Activated T-cell treated with anti-CD3 and anti-CD28 coated beads, Interleukin-2, amount 50 U/mL, for 1 hour (primary cell): Measurements from ENCODE around the gene SLC7A5.

Experiments
- DNase-seq: peaks from one replicate; pipeline ENCODE4 v3.0.0-alpha.2; 2020

Gene SLC7A5

GRCh38 chr16:87845213-87845612 is 24.1 kb downstream of the SLC7A5 start:
- DNase-seq: no peak

- DNase-seq: no peak
Observed at GRCh38 chr16:87844809-87845208, 24.5 kb downstream of the SLC7A5 start.

- no peak for DNase-seq
Observed at GRCh38 chr16:87844120-87844733, 25.1 kb downstream of the SLC7A5 start.

GRCh38 chr16:87843678-87844105 is 25.6 kb downstream of the SLC7A5 start:
- DNase-seq: no peak

- DNase-seq: no peak
Observed at GRCh38 chr16:87842209-87842869, 27.0 kb downstream of the SLC7A5 start.

- no peak for DNase-seq
Observed at GRCh38 chr16:87841340-87842208, 27.7 kb downstream of the SLC7A5 start.

- no peak for DNase-seq
Observed at GRCh38 chr16:87840271-87840978, 28.9 kb downstream of the SLC7A5 start.

- DNase-seq: no peak
Observed at GRCh38 chr16:87839542-87840270, 29.6 kb downstream of the SLC7A5 start.

- DNase-seq: no peak
Observed at GRCh38 chr16:87838643-87839541, 30.4 kb downstream of the SLC7A5 start.

- DNase-seq: no peak
Observed at GRCh38 chr16:87837627-87838289, 31.5 kb downstream of the SLC7A5 start.

- DNase-seq: peak; percentile 19
Observed at GRCh38 chr16:87836844-87837581, 32.3 kb downstream of the SLC7A5 start.

- peak; percentile 18 for DNase-seq
Observed at GRCh38 chr16:87836346-87836843, 32.9 kb downstream of the SLC7A5 start.

- peak; percentile 18 for DNase-seq
Observed at GRCh38 chr16:87835882-87836331, 33.4 kb downstream of the SLC7A5 start.

GRCh38 chr16:87834668-87835473 is 34.4 kb downstream of the SLC7A5 start:
- DNase-seq: peak; percentile 29

- DNase-seq: peak; percentile 18
Observed at GRCh38 chr16:87834005-87834667, 35.2 kb downstream of the SLC7A5 start.

GRCh38 chr16:87833548-87833947 is 35.8 kb downstream of the SLC7A5 start:
- peak; percentile 14 for DNase-seq

- DNase-seq: peak; percentile 22
Observed at GRCh38 chr16:87832741-87833502, 36.4 kb downstream of the SLC7A5 start.
